Prostate gland (tissue), 2 donors: ENCODE results near the gene PRKG1.

Experiments used
- CTCF ChIP-seq, 4 experiments: fragments of 200-600 bp in 2 of 4; fragments of 450-650 bp in 2 of 4; sonication (generic) in 2 of 4; IDR thresholded peaks; 1 replicate in 3 of 4; 2 replicates in 1 of 4; pipeline ENCODE4 v1.5.1; 2016 to 2019; ENCODE audit warnings: antibody characterized with exemption in 4 of 4, mild to moderate bottlenecking in 2 of 4, moderate library complexity in 2 of 4
- POLR2A ChIP-seq: fragments of 450-650 bp; IDR thresholded peaks from one replicate; pipeline ENCODE4 v1.6.1; 2016; ENCODE audit warnings: antibody characterized with exemption, mild to moderate bottlenecking
- POLR2AphosphoS5 ChIP-seq: sonication (generic); formaldehyde crosslinking; IDR thresholded peaks from one replicate; pipeline ENCODE4 v1.6.1; 2017; ENCODE audit warnings: antibody characterized with exemption

DNA sequence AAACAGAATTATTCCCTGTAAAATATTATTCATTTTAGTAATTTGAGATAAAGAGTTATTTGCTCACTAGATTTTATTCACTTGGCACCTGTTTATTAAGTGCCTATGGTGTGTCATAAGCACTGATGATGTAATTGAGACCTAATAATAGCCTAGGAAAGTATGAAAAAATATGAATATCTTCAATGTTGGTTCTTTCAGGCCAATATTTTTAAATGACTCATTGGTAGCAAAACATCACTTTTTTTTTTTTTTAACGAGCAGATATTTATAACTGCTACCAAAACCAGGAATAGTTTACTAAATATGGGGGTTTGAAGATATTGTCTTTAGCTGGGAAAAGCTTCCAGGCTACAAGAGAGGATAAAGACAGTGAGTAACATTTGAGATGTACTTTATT is 228.0 kb downstream of the PRKG1 start:
- TF ChIP-seq CTCF (IDR thresholded peaks at IDR 0.05), result no peak
- no peak for TF ChIP-seq POLR2AphosphoS5
- no peak for TF ChIP-seq POLR2A
